ENCODE data around the gene SHKBP1. TPM values are rescaled to one million over a fixed set of nuclear protein-coding genes. Genes with fewer than 3 reads are reported as not detected.
A peak's percentile ranks its signal among the peaks of the same experiment; 100 is the strongest.

SHKBP1 gene
- total RNA-seq, 2 experiments from 2014 or later, result 49.4 to 115 TPM

GRCh38 chr19:40598121-40598917, 21.6 kb downstream of the SHKBP1 start:
- TF ChIP-seq CTCF (conservative IDR thresholded peaks at IDR 0.05; ENCODE audit: low read length) (peak; percentile 98), EZH2phosphoT487 (IDR thresholded peaks at IDR 0.05; ENCODE audit: borderline replicate concordance, low read depth, low read length) (no peak)
- Histone ChIP-seq H3K36me3 (ENCODE audit: insufficient read depth, low read length) (no peaks in the 10 kb centered on the region), H3K4me3 (ENCODE audit: low read depth, low read length, poor library complexity, severe bottlenecking) (peak overlapping the region; percentile 62), H3K9me2 (ENCODE audit: insufficient read depth, low read length) (no peaks in the 10 kb centered on the region), H3K27ac (ENCODE audit: low read depth, low read length, poor library complexity, severe bottlenecking) (no peak overlapping the region), H4K20me1 (ENCODE audit: insufficient read depth, low read length) (no peaks in the 10 kb centered on the region), H3K4me2 (ENCODE audit: low read length) (peak overlapping the region; percentile 68), H3K9me3 (ENCODE audit: low read length) (no peaks in the 10 kb centered on the region), H3K79me2 (ENCODE audit: insufficient read depth, low read depth, low read length) (no peaks in the 10 kb centered on the region), H2AFZ (ENCODE audit: low read length) (0 out of 2 replicates have a peak overlapping the region, but pooled peaks have one; percentile 10), H3K4me1 (ENCODE audit: insufficient read depth, low read length, poor library complexity, severe bottlenecking) (peaks cover 57% of the 10 kb centered on the region)
- DNase-seq (ENCODE audit: low spot score), result peak; percentile 80
- no TSS peak for BruUV-seq (replicated peaks)
- ChIA-PET CTCF (ENCODE audit: unreplicated experiment) (no interaction called here), POLR2A (no interaction called here)
- intact Hi-C loops (cut with micrococcal nuclease; ENCODE audit: unreplicated experiment), result loop anchor here (1.0 to 2.0 kb wide), 6 partner anchors 49 to 458 kb away; partner anchors contain the start of gene BLVRB

GRCh38 chr19:40598918-40599307, 22.2 kb downstream of the SHKBP1 start:
- Histone ChIP-seq H2AFZ (ENCODE audit: low read length) (no peak overlapping the region), H3K4me2 (ENCODE audit: low read length) (peak overlapping the region; percentile 68), H3K4me3 (ENCODE audit: low read depth, low read length, poor library complexity, severe bottlenecking) (no peak overlapping the region), H3K4me1 (ENCODE audit: insufficient read depth, low read length, poor library complexity, severe bottlenecking) (peaks cover 59% of the 10 kb centered on the region), H3K9me2 (ENCODE audit: insufficient read depth, low read length) (no peaks in the 10 kb centered on the region), H4K20me1 (ENCODE audit: insufficient read depth, low read length) (no peaks in the 10 kb centered on the region), H3K36me3 (ENCODE audit: insufficient read depth, low read length) (no peaks in the 10 kb centered on the region), H3K9me3 (ENCODE audit: low read length) (no peaks in the 10 kb centered on the region), H3K79me2 (ENCODE audit: insufficient read depth, low read depth, low read length) (no peaks in the 10 kb centered on the region), H3K27ac (ENCODE audit: low read depth, low read length, poor library complexity, severe bottlenecking) (no peak overlapping the region)
- ChIA-PET CTCF (ENCODE audit: unreplicated experiment) (no interaction called here), POLR2A (no interaction called here)
- BruUV-seq (replicated peaks), result no TSS peak
- intact Hi-C loops (cut with micrococcal nuclease; ENCODE audit: unreplicated experiment), result loop anchor here (1.0 to 2.0 kb wide), 6 partner anchors 50 to 459 kb away; partner anchors contain the start of gene BLVRB
- TF ChIP-seq CTCF (conservative IDR thresholded peaks at IDR 0.05; ENCODE audit: low read length), result peak; percentile 25; the same call in 1 of the 2 replicates
- TF ChIP-seq EZH2phosphoT487 (IDR thresholded peaks at IDR 0.05; ENCODE audit: borderline replicate concordance, low read depth, low read length), result 0 out of 2 replicates have a peak, but pooled peaks have one; percentile 70
- DNase-seq (ENCODE audit: low spot score), result no peak
